ENCODE results near the gene ZBTB7B. TPM values are rescaled to one million over a fixed set of nuclear protein-coding genes. Genes with fewer than 3 reads are reported as not detected.

ZBTB7B gene
- total and polyA plus RNA-seq, 2 donors (not counting 1 experiment from before 2014, with no cell fraction given): 55.7 to 67.3 TPM

DNA sequence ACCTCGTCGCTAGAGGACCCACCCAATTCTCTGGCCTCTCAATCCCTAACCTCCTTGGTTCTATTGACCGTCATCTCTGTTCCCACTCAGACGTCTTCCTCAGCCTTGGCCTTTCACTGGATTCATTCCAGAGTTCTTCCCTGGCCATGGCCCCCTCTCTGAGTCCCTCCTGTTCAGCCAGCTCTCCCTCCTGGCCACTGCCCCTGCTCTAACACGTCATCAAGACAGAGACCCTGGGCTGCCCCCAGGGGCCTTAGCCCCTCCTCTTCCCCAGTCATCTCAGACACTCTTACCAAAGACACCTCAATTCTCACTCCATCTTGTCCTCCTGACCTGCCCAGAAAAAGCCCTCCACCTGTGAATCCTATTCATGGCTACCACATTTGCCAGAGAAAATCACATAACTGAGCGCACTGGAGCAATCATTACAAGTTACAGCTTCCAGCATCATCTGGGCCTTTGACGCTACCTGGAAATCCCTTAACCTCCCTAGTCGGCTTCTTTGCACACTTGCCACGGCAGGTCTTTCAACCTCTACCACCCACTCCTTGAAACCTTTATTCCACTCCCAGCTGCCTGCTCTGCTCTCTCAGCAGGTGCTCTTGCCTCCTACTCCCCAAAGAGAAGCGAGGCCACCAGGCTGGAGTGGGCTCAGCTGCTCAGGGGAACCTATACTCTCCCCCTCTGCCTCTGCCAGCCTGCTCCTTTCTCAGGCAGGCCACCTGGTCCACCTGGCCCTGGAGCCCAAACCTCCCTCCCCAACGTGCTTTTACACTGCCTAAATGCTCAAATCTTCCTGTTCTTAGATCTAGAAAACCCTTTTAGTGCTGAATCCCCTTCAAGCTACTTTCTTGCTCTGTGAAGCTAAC, 17.0 kb downstream of the ZBTB7B start:
- 85% methylated on average over 11 of the region's 11 CpGs for WGBS (ENCODE audit: insufficient coverage)
- Histone ChIP-seq H3K4me3 (ENCODE audit: control extremely low read depth in 1 of 5, extremely low read depth in 1 of 5, insufficient read depth in 1 of 5, low read depth in 2 of 5, low read length in 4 of 5) (no peak overlapping the region), H3K9me3 (ENCODE audit: control extremely low read depth in 1 of 3, control insufficient read depth in 2 of 3, insufficient read depth in 1 of 3, low read length in 2 of 3) (peaks cover 0 to 2% (median 0%) of the 10 kb centered on the region in 3 donors), H3K27me3 (replicated peaks in 1 of 4; ENCODE audit: control extremely low read depth in 1 of 4, control insufficient read depth in 3 of 4, insufficient read depth in 4 of 4, low read length in 3 of 4) (no peaks in the 10 kb centered on the region), H3K9ac (ENCODE audit: low read length) (no peak overlapping the region), H3K4me2 (replicated peaks; ENCODE audit: low read depth, low read length, poor library complexity, severe bottlenecking) (no peak overlapping the region), H3K4me1 (ENCODE audit: control insufficient read depth in 2 of 2, insufficient read depth in 2 of 2, low read length in 2 of 2) (peaks cover 30 to 45% of the 10 kb centered on the region in 2 donors), H4K20me1 (ENCODE audit: control insufficient read depth, insufficient read depth, low read length, poor library complexity, severe bottlenecking) (peaks cover 5% of the 10 kb centered on the region), H3K27ac (ENCODE audit: low read length in 2 of 2) (no peak overlapping the region), H3K36me3 (replicated peaks in 1 of 2; ENCODE audit: control extremely low read depth in 1 of 2, control insufficient read depth in 1 of 2, extremely low read depth in 1 of 2, insufficient read depth in 2 of 2, low read length in 1 of 2) (peaks cover 0 to 11% of the 10 kb centered on the region in 2 experiments), H3K79me2 (ENCODE audit: control insufficient read depth, insufficient read depth, low read length) (peaks cover 3% of the 10 kb centered on the region), H2AFZ (ENCODE audit: insufficient read depth, low read depth, low read length, poor library complexity, severe bottlenecking) (no peak overlapping the region)
- H3K4me3 Mint-ChIP-seq: peak overlapping the region; percentile 42
- no peaks in the 10 kb centered on the region for H3K9me3 Mint-ChIP-seq (ENCODE audit: insufficient read depth)
- H3K27ac Mint-ChIP-seq: peak overlapping the region; percentile 78
- no peak for DNase-seq
- ChIA-PET POLR2A (interaction anchor here (1.2 to 1.6 kb wide), 2 partner anchors 9 to 20 kb away, joined by 4 read pairs; no protein-coding TSS in a partner anchor), CTCF (interaction anchor here (0.8 to 17.4 kb wide), 15 partner anchors 9 to 83 kb away, joined by 3 to 295 read pairs (median 4); partner anchors contain the start of genes ADAM15, CKS1B, FLAD1 and LENEP)
- TF ChIP-seq, protein P1, sequence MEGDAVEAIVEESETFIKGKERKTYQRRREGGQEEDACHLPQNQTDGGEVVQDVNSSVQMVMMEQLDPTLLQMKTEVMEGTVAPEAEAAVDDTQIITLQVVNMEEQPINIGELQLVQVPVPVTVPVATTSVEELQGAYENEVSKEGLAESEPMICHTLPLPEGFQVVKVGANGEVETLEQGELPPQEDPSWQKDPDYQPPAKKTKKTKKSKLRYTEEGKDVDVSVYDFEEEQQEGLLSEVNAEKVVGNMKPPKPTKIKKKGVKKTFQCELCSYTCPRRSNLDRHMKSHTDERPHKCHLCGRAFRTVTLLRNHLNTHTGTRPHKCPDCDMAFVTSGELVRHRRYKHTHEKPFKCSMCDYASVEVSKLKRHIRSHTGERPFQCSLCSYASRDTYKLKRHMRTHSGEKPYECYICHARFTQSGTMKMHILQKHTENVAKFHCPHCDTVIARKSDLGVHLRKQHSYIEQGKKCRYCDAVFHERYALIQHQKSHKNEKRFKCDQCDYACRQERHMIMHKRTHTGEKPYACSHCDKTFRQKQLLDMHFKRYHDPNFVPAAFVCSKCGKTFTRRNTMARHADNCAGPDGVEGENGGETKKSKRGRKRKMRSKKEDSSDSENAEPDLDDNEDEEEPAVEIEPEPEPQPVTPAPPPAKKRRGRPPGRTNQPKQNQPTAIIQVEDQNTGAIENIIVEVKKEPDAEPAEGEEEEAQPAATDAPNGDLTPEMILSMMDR (IDR thresholded peaks at IDR 0.05): no peak
- no peak for TF ChIP-seq EZH2 (IDR thresholded peaks at IDR 0.05; ENCODE audit: borderline replicate concordance, insufficient read depth, low read depth, low read length, poor library complexity, severe bottlenecking)
- H3K27me3 Mint-ChIP-seq: no peaks in the 10 kb centered on the region
- intact Hi-C loops (cut with micrococcal nuclease): no loop called here
- ATAC-seq (ENCODE audit: low read depth): no peak
- peaks cover 46% of the 10 kb centered on the region for H3K4me1 Mint-ChIP-seq
